Transverse colon (tissue), 4 donors: ENCODE data around the gene PIP5K1B. TPM values are rescaled to one million over a fixed set of nuclear protein-coding genes. Genes with fewer than 3 reads are reported as not detected.

Source experiments
- DNase-seq: peaks from one replicate; pipeline ENCODE4 v3.0.0-alpha.2; 2019
- H3K27ac ChIP-seq, 4 donors: fragments of 200-600 bp; sonication (generic); 2 replicates each; pipeline ENCODE4 v1.5.1; 2016 to 2018; ENCODE audit warnings: inconsistent platforms in 4 of 4
- H3K27me3 ChIP-seq: fragments of 200-600 bp; sonication (generic); 2 replicates; pipeline ENCODE4 v1.5.1; 2017; ENCODE audit warnings: inconsistent platforms
- H3K36me3 ChIP-seq, 4 donors: fragments of 200-600 bp; sonication (generic); 2 replicates each; pipeline ENCODE4 v1.5.1; 2017 to 2019; ENCODE audit warnings: inconsistent platforms in 4 of 4
- H3K4me1 ChIP-seq, 4 donors: fragments of 200-600 bp; sonication (generic); 2 replicates each; pipeline ENCODE4 v1.5.1; 2017 to 2020; ENCODE audit warnings: inconsistent platforms in 4 of 4
- H3K4me3 ChIP-seq, 4 donors: fragments of 200-600 bp; sonication (generic); 1 replicate in 1 of 4; 2 replicates in 3 of 4; pipeline versions ENCODE4 v1.5.1 to v1.6.1; 2017 to 2019; ENCODE audit warnings: inconsistent platforms in 4 of 4
- H3K9me3 ChIP-seq, 2 donors: fragments of 200-600 bp; sonication (generic); 2 replicates each; pipeline ENCODE4 v1.5.1; 2017 to 2019; ENCODE audit warnings: inconsistent platforms in 2 of 2
- CTCF ChIP-seq, 5 experiments: fragments of 200-600 bp in 3 of 5; fragments of 450-650 bp in 2 of 5; sonication (generic) in 3 of 5; IDR thresholded peaks; 1 replicate in 2 of 5; 2 replicates in 3 of 5; pipeline ENCODE4 v1.5.1; 2016 to 2017; ENCODE audit warnings: antibody characterized with exemption in 5 of 5, inconsistent platforms in 3 of 5, mild to moderate bottlenecking in 2 of 5, moderate library complexity in 1 of 5
- EP300 ChIP-seq: sonication (generic); formaldehyde crosslinking; IDR thresholded peaks from one replicate; pipeline ENCODE4 v1.6.1; 2017; ENCODE audit warnings: antibody characterized with exemption, low read depth
- POLR2A ChIP-seq: fragments of 450-650 bp; IDR thresholded peaks from one replicate; pipeline ENCODE4 v1.6.1; 2016; ENCODE audit warnings: antibody characterized with exemption, mild to moderate bottlenecking, moderate library complexity
- POLR2AphosphoS5 ChIP-seq, 3 donors: sonication (generic); formaldehyde crosslinking; IDR thresholded peaks; one replicate each; pipeline ENCODE4 v1.6.1; 2016; ENCODE audit warnings: antibody characterized with exemption in 3 of 3
- WGBS, 2 donors: methylation state at CpG; one replicate each; pipeline ENCODE4 v1.1.5; 2018; ENCODE audit warnings: low coverage in 1 of 2; 5-methylcytosine and 5-hydroxymethylcytosine counted together
- in situ Hi-C, 4 donors: fragments of 200-750 bp; cut with MboI; loops; one replicate each; pipeline versions ENCODE4 v1.15.0 to v1.15.1; 2017; ENCODE audit warnings: low sequenced_read_pairs in 3 of 4, low pct_ligation_motif_present in 1 of 4, low pct_unique_long_range_greater_than_20kb in 1 of 4
- intact Hi-C: fragments of 100-400 bp; cut with DNase I; formaldehyde crosslinking; loops from one replicate; pipeline ENCODE4 v1.15.1; 2023; ENCODE audit warnings: low total_unique reads
- total RNA-seq, 4 donors: library from RNA; depleted of rRNA; stranded (reverse); fragments of >200 nt; gene quantifications; one replicate each; pipeline ENCODE4 v1.1.0, GENCODE V29; 2016

Gene PIP5K1B
- total RNA-seq, 4 donors from 2014 or later, result 45.6 to 104 (median 76.0) TPM

- no peaks in the 10 kb centered on the region for H3K36me3 ChIP-seq
- DNase-seq, result no peak
- no peaks in the 10 kb centered on the region for H3K27me3 ChIP-seq
- H3K27ac ChIP-seq, result peak overlapping the region in 1 of 4 donors; percentile 78
- TF ChIP-seq POLR2A, result no peak
- no peak for TF ChIP-seq POLR2AphosphoS5 (IDR thresholded peaks at IDR 0.05)
- TF ChIP-seq EP300, result no peak
- in situ Hi-C loops (no loop called here), intact Hi-C loops (no loop called here)
- no peak overlapping the region for H3K4me3 ChIP-seq
- peaks cover 11 to 37% (median 18%) of the 10 kb centered on the region in 4 donors for H3K4me1 ChIP-seq
- 90 to 94% methylated on average over 3 to 4 of the region's 4 CpGs for WGBS, 2 donors
- no peaks in the 10 kb centered on the region for H3K9me3 ChIP-seq
Measured at GRCh38 chr9:68961587-68961986, 256.5 kb downstream of the PIP5K1B start.

GRCh38 chr9:68963416-68963815, 258.4 kb downstream of the PIP5K1B start:
- Histone ChIP-seq H3K36me3 (no peaks in the 10 kb centered on the region), H3K27ac (peak overlapping the region; percentile 73 to 83 (median 78)), H3K4me1 (peaks cover 11 to 37% (median 18%) of the 10 kb centered on the region in 4 donors), H3K4me3 (no peak overlapping the region), H3K27me3 (no peaks in the 10 kb centered on the region), H3K9me3 (no peaks in the 10 kb centered on the region)
- in situ Hi-C loops (no loop called here), intact Hi-C loops (no loop called here)
- WGBS, 2 donors, result 42 to 56% methylated on average over 2 to 3 of the region's 3 CpGs
- TF ChIP-seq POLR2A (no peak), EP300 (no peak), CTCF (IDR thresholded peaks at IDR 0.05) (no peak), POLR2AphosphoS5 (IDR thresholded peaks at IDR 0.05) (no peak)
- no peak for DNase-seq

- TF ChIP-seq CTCF (IDR thresholded peaks at IDR 0.05) (no peak), EP300 (no peak), POLR2AphosphoS5 (IDR thresholded peaks at IDR 0.05) (peak in 2 of 3 donors; percentile 22 to 49)
- Histone ChIP-seq H3K9me3 (no peaks in the 10 kb centered on the region), H3K36me3 (no peaks in the 10 kb centered on the region), H3K27ac (peak overlapping the region; percentile 73 to 83 (median 78)), H3K4me3 (no peak overlapping the region), H3K27me3 (no peaks in the 10 kb centered on the region), H3K4me1 (peaks cover 11 to 37% (median 21%) of the 10 kb centered on the region in 4 donors)
- WGBS, 2 donors, result 23 to 44% methylated on average over 2 to 3 of the region's 3 CpGs
- in situ Hi-C loops, result no loop called here
- intact Hi-C loops, result no loop called here
- no peak for DNase-seq
Measured at GRCh38 chr9:68964102-68964541, 259.1 kb downstream of the PIP5K1B start.

GRCh38 chr9:68964765-68965164, 259.7 kb downstream of the PIP5K1B start:
- TF ChIP-seq EP300 (no peak), POLR2A (no peak)
- H3K9me3 ChIP-seq, result no peaks in the 10 kb centered on the region
- H3K4me1 ChIP-seq, result peaks cover 14 to 42% (median 25%) of the 10 kb centered on the region in 4 donors
- intact Hi-C loops, result no loop called here
- no peaks in the 10 kb centered on the region for H3K27me3 ChIP-seq
- in situ Hi-C loops, result no loop called here
- no peaks in the 10 kb centered on the region for H3K36me3 ChIP-seq
- H3K27ac ChIP-seq, result peak overlapping the region; percentile 73 to 83 (median 78)
- DNase-seq, result no peak
- no peak overlapping the region for H3K4me3 ChIP-seq
- 50 to 58% methylated on average over 3 of the region's 3 CpGs for WGBS, 2 donors

GRCh38 chr9:68966496-68966944, 261.5 kb downstream of the PIP5K1B start:
- TF ChIP-seq POLR2AphosphoS5 (IDR thresholded peaks at IDR 0.05) (no peak), CTCF (IDR thresholded peaks at IDR 0.05) (no peak), EP300 (no peak), POLR2A (no peak)
- intact Hi-C loops, result no loop called here
- Histone ChIP-seq H3K4me3 (no peak overlapping the region), H3K27ac (no peak overlapping the region), H3K9me3 (no peaks in the 10 kb centered on the region), H3K4me1 (peaks cover 14 to 51% (median 29%) of the 10 kb centered on the region in 4 donors), H3K36me3 (no peaks in the 10 kb centered on the region), H3K27me3 (no peaks in the 10 kb centered on the region)
- 87 to 100% methylated on average over 1 of the region's 1 CpG for WGBS, 2 donors
- in situ Hi-C loops, result no loop called here
- no peak for DNase-seq
